Mucosa of gallbladder (tissue), 1 donor: ENCODE data around the gene CAV2. TPM values are rescaled to one million over a fixed set of nuclear protein-coding genes. Genes with fewer than 3 reads are reported as not detected.

Source experiments
- DNase-seq: peaks from one replicate; pipeline ENCODE4 v3.0.0-alpha.2; 2020; ENCODE audit warnings: low spot score
- total RNA-seq: library from RNA; stranded (reverse); gene quantifications from one replicate; pipeline ENCODE4 v1.2.1, GENCODE V29; 2021
- donor health status: DM: no; HTN: no; CAD: no.

CAV2 gene
- total RNA-seq, 1 donor from 2014 or later = 91.3 TPM

- no peak for DNase-seq
Measured at GRCh38 chr7:116495736-116496135, 3.8 kb upstream of the CAV2 start.

- no peak for DNase-seq
Measured at GRCh38 chr7:116496653-116497052, 2.9 kb upstream of the CAV2 start.

- no peak for DNase-seq
Measured at GRCh38 chr7:116497708-116498107, 1.8 kb upstream of the CAV2 start.

DNA sequence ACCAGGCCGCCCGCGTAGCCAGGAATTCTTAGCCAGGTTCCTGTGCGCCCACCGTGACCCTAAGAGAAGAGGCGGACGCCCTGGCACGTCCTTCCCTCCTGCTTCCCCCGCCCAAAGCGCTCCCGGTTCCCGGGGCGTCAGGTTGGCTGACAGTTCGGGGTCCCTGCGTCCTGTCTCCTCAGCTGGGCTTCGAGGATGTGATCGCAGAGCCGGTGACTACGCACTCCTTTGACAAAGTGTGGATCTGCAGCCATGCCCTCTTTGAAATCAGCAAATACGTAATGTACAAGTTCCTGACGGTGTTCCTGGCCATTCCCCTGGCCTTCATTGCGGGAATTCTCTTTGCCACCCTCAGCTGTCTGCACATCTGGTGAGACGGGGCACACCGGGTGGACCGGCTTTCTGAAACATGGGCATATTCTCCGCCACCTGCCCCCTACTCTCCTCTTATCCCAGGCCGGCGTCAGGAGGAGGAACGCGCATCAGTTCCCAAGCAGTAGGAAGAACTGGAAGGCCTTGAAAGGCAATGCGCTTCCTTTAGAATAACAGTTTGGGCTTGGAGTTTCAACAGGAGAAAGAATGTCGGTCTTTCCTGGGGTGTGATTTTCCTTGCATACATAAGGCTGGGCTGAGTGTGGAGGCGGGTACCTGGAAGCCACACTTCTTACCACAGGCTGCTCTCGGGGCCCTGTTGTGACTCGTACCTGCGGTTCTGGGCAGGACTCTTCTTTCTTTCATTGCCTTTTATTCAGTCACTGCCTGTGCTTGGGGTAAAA lies 728 bp downstream of the CAV2 start:
- peak; percentile 20 for DNase-seq

DNA sequence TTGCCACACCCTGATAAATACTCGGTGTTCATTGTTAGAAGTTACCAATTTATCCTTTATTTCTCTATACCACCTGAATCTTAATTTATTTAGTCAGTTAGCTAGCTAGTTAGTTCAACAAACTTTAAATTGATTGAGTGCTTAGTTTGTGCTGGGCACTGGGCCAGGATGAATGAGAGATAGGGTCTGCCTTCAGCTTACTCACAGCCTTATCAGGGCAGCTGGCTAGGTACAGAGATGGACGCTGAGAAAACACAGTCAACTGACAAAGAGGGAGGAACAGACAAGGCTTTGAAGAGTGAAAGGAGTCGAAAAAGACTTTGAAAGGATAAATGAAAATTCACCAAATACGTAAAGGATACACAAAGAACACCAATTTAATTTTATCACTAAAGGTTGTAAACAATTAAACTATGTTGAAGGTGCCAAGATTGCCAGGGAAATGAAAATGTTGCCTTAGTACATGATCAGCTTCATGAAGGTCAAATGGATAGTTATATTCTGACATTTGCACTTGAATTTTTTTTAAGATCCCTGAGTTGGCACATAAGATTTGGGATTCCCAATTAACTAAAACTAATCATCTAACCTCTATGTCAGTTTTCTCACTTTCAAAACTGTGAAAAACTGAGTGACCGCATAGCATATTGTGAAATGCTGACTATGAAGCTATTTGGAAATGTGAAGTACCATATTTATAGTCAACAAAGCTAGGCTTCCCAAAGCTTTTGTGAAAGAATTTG lies 2.1 kb downstream of the CAV2 start:
- peak; percentile 51 for DNase-seq

GRCh38 chr7:116502201-116503096 lies 2.9 kb downstream of the CAV2 start:
- no peak for DNase-seq

DNA sequence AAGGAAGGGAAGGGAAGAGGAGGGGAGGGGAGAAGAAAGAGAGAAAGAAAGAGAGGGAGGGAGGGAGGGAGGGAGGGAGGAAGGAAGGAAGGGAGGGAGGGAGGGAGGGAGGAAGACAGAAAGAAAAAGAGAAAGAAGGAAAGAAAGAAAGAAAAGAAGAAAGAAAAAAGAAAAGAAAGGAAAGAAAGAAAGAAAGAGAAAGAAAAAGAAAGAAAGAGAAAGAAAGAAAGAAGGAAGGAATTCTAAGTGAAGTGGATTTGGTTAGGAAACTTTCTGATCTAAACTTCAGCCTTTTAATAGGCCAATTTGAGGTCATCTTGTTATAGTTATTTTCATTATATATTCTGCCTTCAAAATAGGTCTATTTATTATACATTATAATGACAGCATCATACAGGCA lies 4.3 kb downstream of the CAV2 start:
- no peak for DNase-seq

DNA sequence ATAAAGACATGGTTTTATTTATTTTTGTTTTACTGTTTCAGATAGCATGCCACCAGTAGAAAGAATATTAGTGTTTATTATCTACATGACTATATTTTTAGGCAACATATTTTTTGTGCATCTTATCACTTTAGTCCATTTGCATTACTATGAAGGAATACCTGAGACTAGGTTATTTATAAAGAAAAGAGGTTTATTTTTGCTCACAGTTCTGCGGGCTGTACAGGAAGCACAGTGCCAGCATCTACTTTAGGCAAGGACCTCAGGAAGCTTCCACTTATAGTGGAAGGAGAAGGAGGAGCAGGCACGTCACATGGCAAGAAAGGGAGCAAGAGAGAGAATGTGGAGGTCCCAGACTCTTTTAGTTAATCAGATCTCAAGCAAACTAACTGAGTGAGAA lies 5.7 kb downstream of the CAV2 start:
- no peak for DNase-seq

- DNase-seq = no peak
Measured at GRCh38 chr7:116505823-116506222, 6.3 kb downstream of the CAV2 start.

- DNase-seq = no peak
Measured at GRCh38 chr7:116509982-116510579, 10.5 kb downstream of the CAV2 start.

- DNase-seq = no peak
Measured at GRCh38 chr7:116510795-116511194, 11.3 kb downstream of the CAV2 start.

DNA sequence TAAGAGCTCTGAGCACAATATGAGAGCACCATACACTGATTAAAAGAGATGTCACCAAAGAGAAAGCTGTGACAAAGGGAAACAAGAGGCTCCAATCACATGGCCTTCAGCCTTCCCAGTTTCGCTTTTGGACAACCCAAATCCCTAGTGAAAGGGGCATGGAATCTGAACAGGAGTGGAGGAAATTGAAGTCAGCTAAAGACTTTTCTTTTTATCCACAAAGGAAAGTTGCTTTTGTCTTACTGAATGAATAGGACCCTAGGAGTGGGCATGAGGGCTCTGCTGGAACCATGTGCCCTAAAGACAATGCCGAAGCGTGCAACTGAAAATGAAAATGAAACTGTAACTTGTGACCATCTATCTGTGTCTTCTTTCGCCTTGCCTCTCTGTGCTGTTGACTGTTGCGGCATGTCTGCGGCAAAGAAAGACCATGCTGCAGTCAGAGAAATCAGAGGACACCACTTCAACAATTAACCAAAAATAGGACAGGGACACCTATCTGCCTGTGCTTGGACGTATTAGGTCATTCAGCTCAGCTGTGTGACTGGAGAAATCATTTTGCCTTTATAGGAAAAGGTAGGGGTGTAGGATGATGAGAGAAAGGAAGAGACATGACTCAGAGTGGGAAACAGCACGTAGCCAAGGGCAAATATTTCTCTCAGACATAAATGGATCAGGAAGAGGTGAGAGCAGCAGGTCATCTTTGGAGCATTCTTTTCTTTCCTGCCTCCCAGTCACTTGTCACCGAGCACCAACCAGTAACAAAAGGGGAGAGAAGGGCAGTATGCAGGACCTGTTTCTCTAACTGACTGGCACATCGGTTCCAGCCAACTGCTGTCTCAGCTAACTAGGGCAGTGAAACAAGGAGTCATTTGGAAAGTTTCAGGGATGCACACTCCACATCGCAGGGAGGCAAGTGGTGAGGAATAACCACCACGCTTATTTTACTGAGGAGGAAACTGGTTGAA lies 12.3 kb downstream of the CAV2 start:
- DNase-seq = no peak

DNA sequence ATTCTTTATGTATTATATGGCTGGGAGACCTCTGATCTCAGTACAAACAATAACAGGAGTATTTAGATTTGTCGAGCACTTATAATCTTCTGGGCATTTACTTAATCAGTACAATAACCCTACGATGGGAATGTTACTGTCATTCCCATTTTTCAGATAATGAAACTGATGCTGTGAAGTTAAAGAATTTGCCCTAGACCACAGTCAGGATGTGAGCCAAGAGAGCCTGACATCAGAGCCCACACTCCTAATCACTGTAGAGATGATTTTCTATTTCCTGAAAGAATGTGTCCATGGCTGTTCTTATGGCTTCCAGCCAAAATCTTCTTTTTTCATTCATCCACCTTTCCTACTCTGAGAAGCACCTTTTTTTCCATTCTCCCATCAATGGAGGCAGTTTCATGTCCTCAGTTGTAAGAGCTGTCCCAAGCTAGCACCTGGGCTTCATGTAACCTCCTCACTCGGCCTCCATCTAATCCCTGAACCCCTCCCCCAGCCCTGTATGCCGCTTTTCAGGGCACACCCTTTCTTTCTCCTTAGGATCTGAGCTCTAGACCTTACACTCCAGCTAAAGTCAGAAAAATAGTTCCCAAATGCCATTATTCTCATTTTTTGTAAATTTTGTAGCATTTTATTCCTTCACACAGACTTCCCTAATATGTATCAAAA lies 13.1 kb downstream of the CAV2 start:
- DNase-seq = no peak

DNA sequence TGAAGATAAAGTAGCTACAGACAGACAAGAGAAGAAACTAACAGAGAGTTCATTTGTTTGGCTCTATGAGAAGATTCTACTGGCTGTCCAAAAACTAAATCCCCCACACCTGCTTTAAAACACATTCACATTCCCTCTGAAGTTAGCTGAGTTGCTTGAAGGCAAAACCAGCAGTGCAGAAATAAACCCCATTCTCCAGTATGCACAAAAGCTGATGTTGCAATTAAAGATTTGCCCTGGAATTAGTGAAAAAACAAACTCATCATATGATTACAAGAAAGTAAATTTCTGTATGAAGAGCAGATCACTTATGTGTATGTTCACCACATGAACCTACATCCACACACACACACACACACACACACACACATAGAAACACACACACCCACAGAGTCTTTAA lies 16.0 kb downstream of the CAV2 start:
- DNase-seq = no peak

DNA sequence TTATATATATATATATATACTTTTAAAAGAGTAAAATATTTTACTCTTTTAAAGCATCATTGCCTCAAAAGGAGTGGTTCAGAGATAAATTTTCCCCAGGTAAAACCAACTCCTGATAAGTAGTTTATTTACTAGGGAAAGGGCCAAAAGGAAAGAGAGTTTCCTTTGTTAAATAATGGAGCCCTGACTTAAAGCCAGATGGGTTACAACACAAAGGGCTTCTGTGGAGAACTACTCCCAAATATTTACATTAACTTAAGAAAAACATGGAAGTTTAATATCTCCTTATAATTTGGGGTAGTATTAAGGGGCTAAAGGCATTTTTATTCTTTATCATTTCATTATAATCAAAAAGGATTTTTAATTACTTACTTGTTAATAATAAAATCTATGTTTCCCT lies 16.8 kb downstream of the CAV2 start:
- no peak for DNase-seq

DNA sequence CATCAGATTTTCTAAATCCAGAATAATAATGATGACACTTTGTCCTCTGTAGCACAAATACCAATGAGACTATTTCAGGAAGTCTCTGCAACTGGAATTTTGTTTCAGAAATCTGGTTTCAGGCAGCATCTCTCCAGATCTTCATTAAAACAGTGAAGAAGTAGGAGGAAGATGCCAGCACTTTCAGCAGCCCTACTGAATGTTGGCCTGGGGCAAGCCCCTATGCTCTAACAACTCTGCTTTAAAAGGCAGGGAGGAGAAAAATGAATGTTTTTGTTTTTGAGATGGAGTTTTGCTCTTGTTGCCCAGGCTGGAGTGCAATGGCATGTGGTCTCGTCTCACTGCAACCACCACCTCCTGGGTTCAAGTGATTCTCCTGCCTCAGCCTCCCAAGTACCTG lies 18.1 kb downstream of the CAV2 start:
- no peak for DNase-seq

- DNase-seq = no peak
Measured at GRCh38 chr7:116518961-116519360, 19.4 kb downstream of the CAV2 start.

GRCh38 chr7:116521046-116521664 lies 21.6 kb downstream of the CAV2 start:
- DNase-seq = no peak

GRCh38 chr7:116522247-116522646 lies 22.7 kb downstream of the CAV2 start:
- DNase-seq = no peak

- DNase-seq = no peak
Measured at GRCh38 chr7:116524221-116524608, 24.7 kb downstream of the CAV2 start.
